SK-N-SH treated with all-trans-retinoic acid at 6 μM for 48 hours (cell line): ENCODE results near the gene DLL1.

Experiments used
- BACH2 ChIP-seq: fragments of 250-450 bp; sonication (Bioruptor Pico); IDR thresholded peaks from 2 replicates; pipeline ENCODE4 v1.9.0; 2021; ENCODE audit warnings: mild to moderate bottlenecking, borderline replicate concordance
- PATZ1 ChIP-seq: fragments of 250-450 bp; sonication (Bioruptor Pico); IDR thresholded peaks from 2 replicates; pipeline ENCODE4 v1.8.0; 2020; ENCODE audit warnings: mild to moderate bottlenecking, moderate library complexity, borderline replicate concordance
- TOX ChIP-seq: fragments of 250-450 bp; sonication (Bioruptor Pico); IDR thresholded peaks from 2 replicates; pipeline ENCODE4 v1.8.0; 2021; ENCODE audit warnings: mild to moderate bottlenecking, moderate library complexity, borderline replicate concordance

- TF ChIP-seq BACH2, result no peak
- no peak for TF ChIP-seq PATZ1 (CRISPR knock-in tag)
- no peak for TF ChIP-seq TOX
Observed at GRCh38 chr6:170282512-170283158, 8.2 kb downstream of the DLL1 start.
